ENCODE measurements around the gene RBCK1. TPM values are rescaled to one million over a fixed set of nuclear protein-coding genes. Genes with fewer than 3 reads are reported as not detected.
"Not testable (repeated sequence)": the region's sequence is repeated elsewhere in the genome, so short reads cannot be mapped to it uniquely, and the experiment has no call there.

Gene RBCK1
- total and polyA plus RNA-seq, 9 of the 15 experiments (the other 6 are each of a cell fraction or from before 2014, with no cell fraction given): 5.9 to 59.3 (median 26.5) TPM

GRCh38 chr20:393296-393695 lies 14.8 kb upstream of the RBCK1 start:
- ATAC-seq; CTCF ChIA-PET (ENCODE audit: low intra/inter-chr PET ratio); H3K4me1 ChIP-seq (replicated peaks in 1 of 2; ENCODE audit: control insufficient read depth in 2 of 2, insufficient read depth in 2 of 2, low read length in 2 of 2); H3K79me2 ChIP-seq (ENCODE audit: control insufficient read depth, insufficient read depth, low read length); H2AFZ ChIP-seq (ENCODE audit: low read depth, low read length); H3K4me3 ChIP-seq; BruUV-seq (replicated peaks); H3K27ac ChIP-seq (ENCODE audit: extremely low read depth, low read depth, low read length); H4K20me1 ChIP-seq (replicated peaks; ENCODE audit: control insufficient read depth, insufficient read depth, low read length); DNase-seq (ENCODE audit: extremely low read depth in 1 of 4, low spot score in 3 of 4); H3K4me2 ChIP-seq (ENCODE audit: insufficient read depth, low read length); H3K9me1 ChIP-seq (ENCODE audit: control insufficient read depth, insufficient read depth, low read length); H3K9ac ChIP-seq (ENCODE audit: insufficient read depth in 1 of 2, low read depth in 2 of 2, low read length in 2 of 2); intact Hi-C loops (cut with micrococcal nuclease); FAIRE-seq; H3K9me3 ChIP-seq (replicated peaks; ENCODE audit: control insufficient read depth, insufficient read depth, low read depth, low read length); H3K27me3 ChIP-seq (ENCODE audit: control insufficient read depth in 2 of 2, insufficient read depth in 2 of 2, low read length in 2 of 2): not testable (repeated sequence)
- POLR2A ChIA-PET: interaction anchor here (0.8 to 8.7 kb wide), 4 partner anchors 8 to 32 kb away, joined by 3 to 95 read pairs (median 9); no protein-coding TSS in a partner anchor
- in situ Hi-C loops (cut with MboI): loop anchor here (5.0 kb wide), 1 partner anchor 41 kb away; no protein-coding TSS in a partner anchor
- peaks cover 92% of the 10 kb centered on the region for H3K36me3 ChIP-seq (ENCODE audit: control insufficient read depth, insufficient read depth, low read length)
- WGBS (ENCODE audit: insufficient coverage, low coverage, missing lambda C conversion rate): 89% methylated on average over 2 of the region's 2 CpGs
- TF ChIP-seq RBFOX2 (IDR thresholded peaks at IDR 0.05; ENCODE audit: low read depth, low read length) (peak; percentile 19; the same call in 1 of the 2 replicates), ZNF121 (CRISPR knock-in tag; conservative IDR thresholded peaks at IDR 0.05) (peak; percentile 76)

GRCh38 chr20:396252-396618 lies 11.9 kb upstream of the RBCK1 start:
- ATAC-seq (no peak), DNase-seq (ENCODE audit: extremely low read depth in 1 of 4, low spot score in 3 of 4) (no peak), FAIRE-seq (no peak)
- Histone ChIP-seq H3K27ac (ENCODE audit: extremely low read depth, low read depth, low read length) (no peak overlapping the region), H3K9me3 (replicated peaks; ENCODE audit: control insufficient read depth, insufficient read depth, low read depth, low read length) (no peaks in the 10 kb centered on the region), H3K27me3 (ENCODE audit: control insufficient read depth in 2 of 2, insufficient read depth in 2 of 2, low read length in 2 of 2) (no peaks in the 10 kb centered on the region), H3K36me3 (ENCODE audit: control insufficient read depth, insufficient read depth, low read length) (peaks cover 65% of the 10 kb centered on the region; the same call in 2 of the 3 replicates), H3K79me2 (ENCODE audit: control insufficient read depth, insufficient read depth, low read length) (0 out of 3 replicates have a peak, but pooled peaks cover 1% of the 10 kb centered on the region), H3K9me1 (ENCODE audit: control insufficient read depth, insufficient read depth, low read length) (no peaks in the 10 kb centered on the region), H2AFZ (ENCODE audit: low read depth, low read length) (no peak overlapping the region), H3K4me1 (replicated peaks in 1 of 2; ENCODE audit: control insufficient read depth in 2 of 2, insufficient read depth in 2 of 2, low read length in 2 of 2) (peaks cover 9 to 19% of the 10 kb centered on the region in 2 experiments), H3K4me2 (ENCODE audit: insufficient read depth, low read length) (no peak overlapping the region), H3K9ac (ENCODE audit: insufficient read depth in 1 of 2, low read depth in 2 of 2, low read length in 2 of 2) (no peak overlapping the region; a peak in 1 of 4 replicates), H3K4me3 (no peak overlapping the region), H4K20me1 (replicated peaks; ENCODE audit: control insufficient read depth, insufficient read depth, low read length) (no peaks in the 10 kb centered on the region)
- in situ Hi-C loops (cut with MboI) (no loop called here), intact Hi-C loops (cut with micrococcal nuclease) (no loop called here)
- no TSS peak for BruUV-seq (replicated peaks)
- 98% methylated on average over 8 of the region's 24 CpGs for WGBS (ENCODE audit: insufficient coverage, low coverage, missing lambda C conversion rate)
- POLR2A ChIA-PET: interaction anchor here (0.6 to 8.7 kb wide), 9 partner anchors 11 to 62 kb away, joined by 3 to 95 read pairs (median 4); no protein-coding TSS in a partner anchor
- CTCF ChIA-PET (ENCODE audit: low intra/inter-chr PET ratio): no interaction called here
- TF ChIP-seq NKRF (IDR thresholded peaks at IDR 0.05; ENCODE audit: borderline replicate concordance): no peak
- TF ChIP-seq, protein P1, sequence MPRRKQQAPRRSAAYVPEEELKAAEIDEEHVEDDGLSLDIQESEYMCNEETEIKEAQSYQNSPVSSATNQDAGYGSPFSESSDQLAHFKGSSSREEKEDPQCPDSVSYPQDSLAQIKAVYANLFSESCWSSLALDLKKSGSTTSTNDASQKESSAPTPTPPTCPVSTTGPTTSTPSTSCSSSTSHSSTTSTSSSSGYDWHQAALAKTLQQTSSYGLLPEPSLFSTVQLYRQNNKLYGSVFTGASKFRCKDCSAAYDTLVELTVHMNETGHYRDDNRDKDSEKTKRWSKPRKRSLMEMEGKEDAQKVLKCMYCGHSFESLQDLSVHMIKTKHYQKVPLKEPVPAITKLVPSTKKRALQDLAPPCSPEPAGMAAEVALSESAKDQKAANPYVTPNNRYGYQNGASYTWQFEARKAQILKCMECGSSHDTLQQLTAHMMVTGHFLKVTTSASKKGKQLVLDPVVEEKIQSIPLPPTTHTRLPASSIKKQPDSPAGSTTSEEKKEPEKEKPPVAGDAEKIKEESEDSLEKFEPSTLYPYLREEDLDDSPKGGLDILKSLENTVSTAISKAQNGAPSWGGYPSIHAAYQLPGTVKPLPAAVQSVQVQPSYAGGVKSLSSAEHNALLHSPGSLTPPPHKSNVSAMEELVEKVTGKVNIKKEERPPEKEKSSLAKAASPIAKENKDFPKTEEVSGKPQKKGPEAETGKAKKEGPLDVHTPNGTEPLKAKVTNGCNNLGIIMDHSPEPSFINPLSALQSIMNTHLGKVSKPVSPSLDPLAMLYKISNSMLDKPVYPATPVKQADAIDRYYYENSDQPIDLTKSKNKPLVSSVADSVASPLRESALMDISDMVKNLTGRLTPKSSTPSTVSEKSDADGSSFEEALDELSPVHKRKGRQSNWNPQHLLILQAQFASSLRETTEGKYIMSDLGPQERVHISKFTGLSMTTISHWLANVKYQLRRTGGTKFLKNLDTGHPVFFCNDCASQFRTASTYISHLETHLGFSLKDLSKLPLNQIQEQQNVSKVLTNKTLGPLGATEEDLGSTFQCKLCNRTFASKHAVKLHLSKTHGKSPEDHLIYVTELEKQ (CRISPR knock-in tag; IDR thresholded peaks at IDR 0.05): no peak
- TF ChIP-seq VEZF1 (CRISPR knock-in tag; IDR thresholded peaks at IDR 0.05): no peak
- TF ChIP-seq ETV5 (CRISPR knock-in tag; IDR thresholded peaks at IDR 0.05; ENCODE audit: low read depth): no peak
- no peak for TF ChIP-seq KHSRP (IDR thresholded peaks at IDR 0.05)
- no peak for TF ChIP-seq EGR1 (conservative IDR thresholded peaks at IDR 0.05)
- TF ChIP-seq ZFP1 (CRISPR knock-in tag; IDR thresholded peaks at IDR 0.05): no peak
